GM19455 (cell line): ENCODE measurements around the gene GRWD1.

Experiments
- ATAC-seq: cut with Tn5 transposase; IDR thresholded peaks from one replicate; pipeline ENCODE4 v1.9.1; 2021; ENCODE audit not compliant: unreplicated experiment

Gene GRWD1

DNA sequence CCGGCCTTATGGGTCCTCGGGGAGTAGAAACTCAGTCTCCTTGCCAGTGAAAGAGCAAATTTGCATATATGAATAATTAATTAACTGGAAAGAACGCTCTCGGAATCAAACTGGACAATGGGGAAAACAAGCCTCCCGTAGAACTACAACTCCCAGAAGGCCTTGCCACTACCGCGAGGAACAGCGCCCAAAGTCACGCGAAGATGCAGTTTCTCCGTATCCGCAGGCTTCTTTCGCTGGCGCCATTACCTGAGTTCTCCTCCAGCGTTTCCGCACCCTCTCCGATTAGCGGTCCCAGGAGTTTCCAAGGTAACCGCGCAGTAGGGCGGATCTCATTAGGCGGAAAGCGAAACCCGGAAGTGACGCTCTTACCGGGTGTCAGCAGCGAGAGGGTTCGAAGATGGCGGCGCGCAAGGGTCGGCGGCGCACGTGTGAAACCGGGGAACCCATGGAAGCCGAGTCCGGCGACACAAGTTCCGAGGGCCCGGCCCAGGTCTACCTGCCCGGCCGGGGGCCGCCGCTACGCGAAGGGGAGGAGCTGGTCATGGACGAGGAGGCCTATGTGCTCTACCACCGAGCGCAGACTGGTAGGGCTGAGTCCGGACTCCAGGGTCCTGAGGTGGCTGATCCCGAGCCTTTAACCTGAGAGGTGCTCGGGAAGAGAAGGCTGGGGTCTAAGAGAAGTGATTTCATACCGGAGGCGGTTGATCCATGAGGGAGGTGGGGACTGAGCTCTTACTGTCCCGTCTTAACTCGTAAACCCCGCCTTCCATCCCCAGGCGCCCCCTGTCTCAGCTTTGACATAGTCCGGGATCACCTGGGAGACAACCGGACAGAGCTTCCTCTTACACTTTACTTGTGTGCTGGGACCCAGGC lies at the start of gene GRWD1:
Gene GRWD1, plus strand, starts transcription at position 378 of the 876 bp plus-strand sequence. Its CDS starts 23 bp downstream, at position 401.
- ATAC-seq: peak; percentile 78

DNA sequence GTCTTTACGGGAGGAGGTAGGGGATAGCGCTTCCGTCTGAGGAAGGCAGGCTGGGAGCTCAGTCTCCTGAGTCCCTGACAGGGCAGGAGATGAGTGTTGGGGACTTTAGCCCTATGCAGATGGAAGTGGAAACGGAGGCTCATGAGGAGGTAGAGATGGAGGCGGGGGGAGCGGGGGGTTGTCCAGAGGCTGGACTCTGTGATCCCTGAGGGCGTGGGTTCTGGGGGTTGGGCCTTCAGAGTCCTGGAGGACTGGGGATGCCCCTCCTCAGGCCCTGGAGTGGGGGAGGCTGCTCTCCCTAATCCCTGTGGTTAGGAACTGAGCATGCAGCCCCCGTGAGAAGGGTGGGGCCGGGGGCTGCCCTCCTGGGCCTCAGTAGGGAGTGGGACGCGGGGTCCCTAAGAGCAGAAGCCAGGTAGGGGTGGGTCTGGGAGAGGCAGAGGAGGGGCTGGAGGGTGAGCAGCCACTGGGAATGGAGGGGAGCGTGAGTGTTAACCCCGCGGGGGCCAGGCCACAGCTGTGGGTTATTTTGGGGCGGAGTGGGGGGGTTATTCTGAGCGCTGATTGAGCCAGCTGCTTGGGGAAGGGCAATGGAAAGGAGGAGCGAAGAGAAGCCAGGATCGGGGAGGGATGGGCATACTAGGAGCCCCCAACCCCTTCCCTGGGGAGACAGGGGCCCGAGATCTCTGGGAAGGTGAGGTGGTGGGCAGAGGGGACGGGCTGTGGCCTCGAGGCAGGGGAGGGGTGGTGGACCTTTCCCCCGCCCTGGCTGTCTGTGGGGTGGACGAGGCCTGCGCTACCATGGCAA lies 49.6 kb upstream of the GRWD1 start:
- no peak for ATAC-seq

DNA sequence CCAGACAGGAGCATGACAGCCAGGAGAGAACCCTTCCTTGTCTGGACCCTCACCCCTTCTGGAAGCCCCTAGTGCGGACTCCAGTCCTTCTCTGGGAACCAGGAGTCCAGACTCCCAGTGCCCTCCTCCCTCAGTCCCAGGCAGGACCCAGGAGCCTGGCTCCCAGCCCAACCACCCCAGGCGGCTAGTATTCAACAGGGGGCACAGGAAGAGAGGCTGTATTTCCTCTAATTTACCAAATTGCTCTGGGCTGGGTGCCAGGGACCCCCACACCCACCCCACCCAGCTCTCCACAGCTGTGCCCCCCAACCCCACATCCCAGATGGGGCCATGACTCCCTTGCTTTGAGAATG lies 49.0 kb upstream of the GRWD1 start:
- no peak for ATAC-seq

DNA sequence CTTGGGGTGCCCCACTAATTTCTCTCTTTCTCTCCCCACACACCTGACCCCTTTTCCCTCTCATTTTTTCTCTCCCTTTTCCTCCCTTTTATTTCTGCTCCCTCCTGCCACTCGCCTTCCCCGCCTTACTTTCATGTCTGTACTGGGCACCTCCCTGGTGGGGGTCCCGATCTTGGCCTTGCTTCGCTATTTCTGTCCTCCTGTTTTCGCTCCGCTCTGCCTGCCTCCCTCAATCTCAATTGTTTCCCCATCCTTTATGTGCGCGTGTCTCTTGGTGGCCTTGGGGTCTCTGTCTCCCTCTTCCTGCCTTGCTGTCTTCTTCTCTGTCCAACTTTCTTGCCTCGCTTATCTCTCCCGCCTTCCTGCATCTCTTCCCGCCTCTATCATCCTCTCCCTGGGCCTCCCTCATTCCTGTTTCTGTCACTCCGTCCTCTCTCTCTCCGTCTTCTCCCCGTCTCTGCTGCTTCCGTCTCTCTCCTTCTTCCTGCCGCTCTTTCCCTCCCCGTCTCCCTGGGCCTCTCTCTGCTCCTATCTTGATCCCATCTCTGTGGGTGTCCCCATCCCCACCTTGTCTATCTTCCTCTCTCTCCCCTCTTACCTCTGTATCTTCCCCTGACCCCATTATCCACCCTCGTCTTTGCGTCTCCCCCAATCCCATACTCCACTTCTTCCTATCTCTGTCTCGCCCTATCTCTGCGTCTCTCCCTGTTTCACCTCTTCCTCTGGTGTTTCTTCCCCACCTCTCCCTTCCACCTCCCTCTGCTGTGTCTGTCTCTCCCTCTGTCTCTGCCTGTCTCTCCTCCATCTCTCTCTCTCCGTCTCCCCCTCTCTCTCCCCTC lies 48.3 kb upstream of the GRWD1 start:
- no peak for ATAC-seq

DNA sequence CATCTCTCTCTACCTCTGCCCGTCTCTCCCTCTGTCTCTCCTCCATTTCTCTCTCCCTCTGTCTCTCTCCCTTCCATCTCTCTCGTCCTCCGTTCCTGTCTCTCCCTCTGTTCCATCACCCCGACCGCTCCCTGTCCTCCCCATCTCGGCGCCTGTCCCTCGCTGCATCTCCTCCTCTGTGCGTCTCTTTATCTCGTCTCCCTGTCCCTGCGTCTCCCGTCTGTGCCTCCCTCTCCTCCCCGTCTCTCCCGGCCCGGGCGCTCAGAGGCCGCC lies 47.7 kb upstream of the GRWD1 start:
- no peak for ATAC-seq

DNA sequence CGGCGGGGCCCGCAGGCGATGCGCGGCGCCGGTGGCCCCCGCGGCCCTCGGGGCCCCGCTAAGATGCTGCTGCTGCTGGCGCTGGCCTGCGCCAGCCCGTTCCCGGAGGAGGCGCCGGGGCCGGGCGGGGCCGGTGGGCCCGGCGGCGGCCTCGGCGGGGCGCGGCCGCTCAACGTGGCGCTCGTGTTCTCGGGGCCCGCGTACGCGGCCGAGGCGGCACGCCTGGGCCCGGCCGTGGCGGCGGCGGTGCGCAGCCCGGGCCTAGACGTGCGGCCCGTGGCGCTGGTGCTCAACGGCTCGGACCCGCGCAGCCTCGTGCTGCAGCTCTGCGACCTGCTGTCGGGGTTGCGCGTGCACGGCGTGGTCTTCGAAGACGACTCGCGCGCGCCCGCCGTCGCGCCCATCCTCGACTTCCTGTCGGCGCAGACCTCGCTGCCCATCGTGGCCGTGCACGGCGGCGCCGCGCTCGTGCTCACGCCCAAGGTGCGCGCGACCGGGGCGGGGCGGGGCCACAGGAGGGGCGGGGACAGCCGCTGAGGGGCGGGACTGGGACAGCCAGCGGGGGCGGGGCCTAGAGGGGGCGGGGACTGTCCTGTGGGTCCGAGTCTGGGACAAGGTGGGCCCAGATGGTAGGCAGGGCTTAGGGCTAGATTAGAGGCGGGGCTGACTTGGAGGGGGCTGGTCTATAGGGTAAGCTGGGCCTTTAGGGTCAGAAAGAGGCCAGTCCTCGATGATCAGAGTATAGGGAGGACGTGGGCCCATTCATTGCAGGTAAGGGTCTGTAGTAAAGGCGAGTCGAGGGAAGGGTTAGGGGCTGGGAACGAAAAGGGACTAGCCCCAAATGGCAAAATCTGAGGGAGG lies 47.2 kb upstream of the GRWD1 start:
- ATAC-seq: no peak

DNA sequence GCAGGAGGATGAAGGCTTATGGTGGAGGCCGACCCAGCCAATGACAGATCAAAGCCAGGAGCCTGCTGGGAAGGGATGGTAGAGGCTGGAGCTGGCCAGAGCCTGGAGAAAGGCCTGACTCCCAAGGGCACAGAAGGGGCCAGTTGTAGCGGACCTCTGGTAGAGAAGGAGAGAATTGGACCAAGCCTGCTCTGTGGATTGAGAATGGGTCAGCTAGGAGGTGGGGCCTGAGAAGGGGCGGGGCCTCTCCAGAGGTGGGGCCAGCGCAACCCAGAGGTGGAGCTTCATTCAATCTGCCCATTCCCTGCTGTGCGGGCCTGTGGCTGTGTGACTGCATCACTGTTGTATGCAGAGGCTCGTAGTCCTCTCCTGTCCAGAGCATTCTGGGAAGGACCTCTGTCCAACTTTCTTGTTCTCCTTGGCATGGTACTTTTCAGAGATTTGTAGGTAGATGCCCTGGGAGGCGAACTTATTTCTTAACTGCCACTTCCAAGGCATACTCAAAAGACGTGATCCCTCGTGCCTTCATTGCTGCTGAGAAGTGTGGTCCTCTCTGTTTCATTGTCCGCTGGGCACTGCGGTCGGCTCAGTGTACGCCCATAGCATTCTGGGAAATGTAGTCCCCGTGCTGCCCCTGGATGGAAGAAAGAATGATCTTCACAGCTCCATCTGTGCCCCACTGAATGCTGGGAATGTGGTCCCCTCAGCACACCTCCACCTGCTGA lies 45.6 kb upstream of the GRWD1 start:
- no peak for ATAC-seq

DNA sequence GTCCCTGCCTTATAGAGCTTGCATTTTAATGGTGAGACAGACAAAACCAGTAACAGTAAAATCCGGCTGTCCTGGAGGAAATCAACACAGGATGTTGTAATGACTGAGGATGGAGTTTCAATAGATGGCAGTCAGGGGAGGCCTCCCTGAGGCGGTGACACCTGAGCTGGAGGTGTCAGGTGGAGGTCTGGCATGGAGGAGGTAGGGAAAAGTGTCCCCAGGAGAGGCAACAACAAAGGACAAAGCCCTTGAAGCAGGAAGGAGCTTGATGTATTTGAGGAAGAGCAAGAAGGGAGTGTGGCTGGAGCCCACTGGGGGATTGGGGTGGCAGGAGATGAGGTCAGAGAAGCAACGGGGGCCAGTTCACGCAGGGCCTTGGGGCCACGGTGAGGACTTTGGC lies 44.5 kb upstream of the GRWD1 start:
- ATAC-seq: no peak

DNA sequence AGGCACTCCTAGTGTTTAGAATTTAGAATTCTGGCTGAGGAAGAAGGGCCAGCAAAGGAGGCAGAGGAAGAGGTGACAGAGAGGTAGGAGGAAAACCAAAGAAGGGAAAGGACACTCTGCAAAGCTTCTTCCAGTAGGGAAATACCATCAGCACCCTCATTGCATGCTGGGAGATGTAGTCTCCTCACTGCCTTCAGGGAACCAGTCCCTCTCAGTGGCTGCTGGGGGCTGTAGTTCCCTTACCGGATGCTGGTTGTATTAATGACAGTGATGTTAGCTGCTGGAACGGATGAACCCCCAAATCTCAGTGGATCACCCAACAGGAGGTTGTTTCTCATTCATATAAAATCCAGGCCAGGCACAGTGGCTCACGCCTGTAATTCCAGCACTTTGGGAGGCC lies 42.2 kb upstream of the GRWD1 start:
- no peak for ATAC-seq

DNA sequence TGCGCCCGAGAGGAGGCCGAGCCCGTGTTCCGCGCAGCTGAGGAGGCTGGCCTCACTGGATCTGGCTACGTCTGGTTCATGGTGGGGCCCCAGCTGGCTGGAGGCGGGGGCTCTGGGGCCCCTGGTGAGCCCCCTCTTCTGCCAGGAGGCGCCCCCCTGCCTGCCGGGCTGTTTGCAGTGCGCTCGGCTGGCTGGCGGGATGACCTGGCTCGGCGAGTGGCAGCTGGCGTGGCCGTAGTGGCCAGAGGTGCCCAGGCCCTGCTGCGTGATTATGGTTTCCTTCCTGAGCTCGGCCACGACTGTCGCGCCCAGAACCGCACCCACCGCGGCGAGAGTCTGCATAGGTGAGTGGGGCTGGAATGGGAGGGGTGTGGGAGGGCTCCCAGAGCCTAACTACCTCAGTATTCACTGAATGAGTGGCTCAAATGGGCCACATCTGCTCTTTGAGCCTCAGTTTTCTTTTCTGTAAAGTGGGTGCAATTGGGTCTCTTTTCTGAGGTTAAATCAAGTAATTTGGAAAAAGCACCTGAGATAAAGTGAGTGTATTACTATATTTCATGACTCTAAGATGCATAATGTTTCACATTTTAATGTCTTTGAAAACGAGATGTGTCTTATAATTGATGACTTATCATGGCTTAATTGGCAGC lies 40.6 kb upstream of the GRWD1 start:
- no peak for ATAC-seq

DNA sequence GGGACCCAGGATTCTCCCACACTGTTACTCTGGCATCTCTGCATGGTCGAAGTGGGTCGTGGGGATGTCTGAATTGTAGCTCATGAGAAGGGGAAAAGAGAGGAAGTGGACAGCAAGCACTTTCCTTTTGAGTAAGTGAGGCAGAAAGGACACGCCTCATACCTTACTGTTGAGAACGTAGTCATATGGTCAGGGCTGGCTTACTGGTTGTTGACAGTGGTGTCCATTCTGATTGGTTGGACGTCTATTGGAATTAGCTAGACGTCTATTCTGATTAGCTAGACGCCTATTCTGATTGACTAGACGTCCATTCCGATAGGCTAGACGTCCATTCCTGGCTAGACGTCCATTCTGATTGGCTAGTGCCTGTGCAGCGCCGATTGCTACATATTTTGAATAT lies 39.9 kb upstream of the GRWD1 start:
- no peak for ATAC-seq

DNA sequence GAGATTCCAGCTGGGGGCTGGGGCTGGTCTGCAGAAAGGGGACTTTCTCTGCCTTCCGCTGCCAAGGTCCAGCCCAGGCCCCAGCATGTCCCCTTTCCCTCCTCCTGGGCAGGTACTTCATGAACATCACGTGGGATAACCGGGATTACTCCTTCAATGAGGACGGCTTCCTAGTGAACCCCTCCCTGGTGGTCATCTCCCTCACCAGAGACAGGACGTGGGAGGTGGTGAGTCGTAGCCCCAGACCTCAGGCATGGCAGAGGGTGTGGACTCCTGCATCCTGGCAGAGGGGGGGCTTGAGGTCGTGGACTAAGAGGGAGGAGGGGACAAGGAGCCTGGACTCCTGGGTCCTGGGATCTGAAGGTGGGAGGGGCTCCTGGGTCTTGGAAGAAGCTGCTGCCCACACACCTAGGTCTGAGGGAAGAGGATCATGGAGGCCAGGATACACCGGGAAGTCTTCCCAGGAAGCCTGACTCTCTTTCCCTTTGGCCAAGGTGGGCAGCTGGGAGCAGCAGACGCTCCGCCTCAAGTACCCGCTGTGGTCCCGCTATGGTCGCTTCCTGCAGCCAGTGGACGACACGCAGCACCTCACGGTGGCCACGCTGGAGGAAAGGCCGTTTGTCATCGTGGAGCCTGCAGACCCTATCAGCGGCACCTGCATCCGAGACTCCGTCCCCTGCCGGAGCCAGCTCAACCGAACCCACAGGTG lies 31.8 kb upstream of the GRWD1 start:
- ATAC-seq: no peak

DNA sequence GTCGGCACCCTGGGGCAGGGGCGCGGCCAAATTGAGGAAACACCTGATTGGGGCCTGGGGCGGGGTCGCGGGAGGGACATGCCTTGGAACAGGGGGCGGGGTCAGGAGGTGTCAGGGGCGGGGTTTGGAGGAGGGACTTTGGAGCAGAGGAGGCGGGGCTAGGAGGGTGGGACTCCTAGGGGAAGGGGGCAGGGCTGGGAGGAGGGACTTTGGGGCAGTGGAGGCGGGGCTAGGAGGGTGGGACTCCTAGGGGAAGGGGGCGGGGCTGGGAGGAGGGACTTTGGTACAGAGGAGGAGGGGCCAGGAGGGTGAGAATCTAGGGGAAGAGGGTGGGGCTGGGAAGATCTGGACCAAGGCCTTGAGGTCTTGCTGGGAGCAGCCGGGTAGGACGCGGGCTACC lies 30.4 kb upstream of the GRWD1 start:
- ATAC-seq: no peak

DNA sequence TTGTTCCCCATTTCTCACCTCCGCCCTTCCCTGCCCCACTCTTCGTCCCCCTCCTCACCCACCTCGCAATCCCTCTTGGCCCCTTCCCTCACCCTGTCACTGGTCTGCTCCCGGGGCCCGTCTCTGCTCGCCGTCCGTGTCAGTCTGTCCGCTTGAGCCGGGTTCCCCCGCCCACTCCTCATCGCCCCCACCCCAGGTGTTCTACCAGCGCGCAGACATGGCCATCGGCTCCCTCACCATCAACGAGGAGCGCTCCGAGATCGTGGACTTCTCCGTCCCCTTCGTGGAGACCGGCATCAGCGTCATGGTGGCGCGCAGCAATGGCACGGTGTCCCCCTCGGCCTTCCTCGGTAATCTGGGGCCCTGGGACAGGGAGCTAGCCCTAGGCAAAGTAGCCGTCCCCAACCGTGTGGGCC lies 30.0 kb upstream of the GRWD1 start:
- ATAC-seq: no peak

DNA sequence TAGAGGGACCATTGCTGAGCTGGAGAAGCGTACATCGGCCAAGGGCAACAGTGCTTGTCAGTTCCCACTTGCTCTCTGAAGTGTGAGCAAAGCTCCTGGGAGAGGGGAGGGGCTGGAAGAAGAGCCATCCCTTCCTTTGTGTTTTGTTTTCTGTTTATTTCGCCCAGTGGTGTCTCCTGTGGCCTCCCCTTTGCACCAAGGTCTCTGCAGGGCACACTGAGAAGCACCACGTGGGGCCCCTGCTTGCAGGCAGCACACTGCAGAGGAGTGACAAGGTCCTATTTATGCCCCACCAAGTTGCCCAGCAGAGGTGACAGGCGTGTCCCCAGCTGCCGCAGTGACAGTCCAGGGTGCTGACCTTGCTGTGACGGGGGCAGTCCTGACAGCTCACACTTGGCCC lies 28.4 kb upstream of the GRWD1 start:
- ATAC-seq: no peak

DNA sequence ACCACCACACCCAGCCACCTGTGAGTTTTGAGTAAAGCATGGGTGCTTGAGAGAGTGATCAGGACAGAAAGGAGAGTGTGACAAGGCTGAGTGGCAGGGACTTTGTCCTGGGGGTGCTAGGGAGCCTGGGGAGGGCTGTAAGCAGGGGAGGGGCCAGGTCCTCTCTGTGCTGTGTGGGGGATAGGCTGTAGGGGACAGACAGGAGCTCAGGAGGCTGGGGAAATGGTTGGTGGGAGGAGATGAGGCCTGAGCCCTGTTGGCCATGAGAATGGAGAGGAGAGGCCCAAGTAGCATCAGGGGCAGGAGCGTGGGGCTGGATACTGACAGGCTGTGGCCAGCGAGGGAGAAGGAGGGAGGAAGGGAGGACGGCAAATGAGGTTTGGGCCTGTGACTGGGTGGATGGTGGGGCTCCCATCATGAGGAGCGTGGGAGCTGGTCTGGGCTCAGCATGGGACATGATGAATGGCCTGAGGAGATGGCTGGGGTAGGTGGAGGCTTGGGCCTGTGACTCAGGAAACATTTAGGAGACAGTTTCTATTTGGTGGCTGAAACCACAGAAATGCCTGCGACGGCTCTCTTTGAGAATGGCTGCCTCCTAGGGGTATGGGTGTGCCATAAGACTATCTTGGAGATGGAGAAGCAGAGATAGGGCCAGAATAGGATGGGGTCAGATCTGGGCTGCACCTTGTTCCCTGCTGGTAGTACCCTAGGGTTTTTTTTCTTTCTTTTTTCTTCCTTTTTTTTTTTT lies 27.3 kb upstream of the GRWD1 start:
- ATAC-seq: no peak

DNA sequence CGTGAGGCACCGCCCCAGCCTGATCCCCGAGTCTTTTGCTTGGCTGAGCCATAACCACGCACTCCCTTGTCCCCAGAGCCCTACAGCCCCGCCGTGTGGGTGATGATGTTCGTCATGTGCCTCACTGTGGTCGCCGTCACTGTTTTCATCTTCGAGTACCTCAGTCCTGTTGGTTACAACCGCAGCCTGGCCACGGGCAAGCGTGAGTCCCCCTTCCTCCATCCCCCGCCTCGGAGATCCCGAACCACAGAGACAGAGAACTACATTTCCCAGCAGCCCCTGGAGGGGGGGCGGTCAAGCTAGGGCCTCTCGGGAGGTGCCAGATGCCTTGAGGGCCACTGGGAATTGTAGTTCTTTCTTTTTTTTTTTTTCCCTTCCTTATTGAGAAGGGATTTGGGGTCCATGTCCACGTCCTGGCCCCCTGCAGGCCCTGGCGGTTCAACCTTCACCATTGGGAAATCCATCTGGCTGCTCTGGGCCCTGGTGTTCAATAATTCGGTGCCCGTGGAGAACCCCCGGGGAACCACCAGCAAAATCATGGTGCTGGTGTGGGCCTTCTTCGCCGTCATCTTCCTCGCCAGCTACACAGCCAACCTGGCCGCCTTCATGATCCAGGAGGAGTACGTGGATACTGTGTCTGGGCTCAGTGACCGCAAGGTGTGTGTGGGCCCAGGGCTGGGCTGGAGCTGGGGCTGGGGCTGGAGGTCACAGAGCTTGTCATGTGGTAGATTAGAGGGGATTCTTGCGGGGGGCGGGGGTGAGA lies 26.4 kb upstream of the GRWD1 start:
- peak; percentile 59 for ATAC-seq
